Omental fat pad (tissue), 4 donors: ENCODE results near the gene CABLES2. TPM values are rescaled to one million over a fixed set of nuclear protein-coding genes. Genes with fewer than 3 reads are reported as not detected.

Experiments
- ATAC-seq: fragments of 150-250 bp; one replicate; pipeline ENCODE4 v1.9.1; 2016; ENCODE audit warnings: mild to moderate bottlenecking, moderate library complexity; ENCODE audit not compliant: low FRiP score
- DNase-seq: peaks from one replicate; pipeline ENCODE4 v3.0.0-alpha.2; 2019; ENCODE audit warnings: low spot score
- total RNA-seq, 4 donors: library from RNA; depleted of rRNA; stranded (reverse); fragments of >200 nt; gene quantifications; one replicate each; pipeline ENCODE4 v1.1.0, GENCODE V29; 2016
- TF ChIP-seq, protein P1 (sequence below), 3 donors: fragments of 450-650 bp; IDR thresholded peaks; one replicate each; pipeline ENCODE4 v1.5.1; 2016 to 2017; ENCODE audit warnings: antibody characterized with exemption in 3 of 3, mild to moderate bottlenecking in 3 of 3, moderate library complexity in 2 of 3

CABLES2 gene
- total RNA-seq, 4 donors from 2014 or later: 1.5 to 2.8 (median 2.5) TPM

DNA sequence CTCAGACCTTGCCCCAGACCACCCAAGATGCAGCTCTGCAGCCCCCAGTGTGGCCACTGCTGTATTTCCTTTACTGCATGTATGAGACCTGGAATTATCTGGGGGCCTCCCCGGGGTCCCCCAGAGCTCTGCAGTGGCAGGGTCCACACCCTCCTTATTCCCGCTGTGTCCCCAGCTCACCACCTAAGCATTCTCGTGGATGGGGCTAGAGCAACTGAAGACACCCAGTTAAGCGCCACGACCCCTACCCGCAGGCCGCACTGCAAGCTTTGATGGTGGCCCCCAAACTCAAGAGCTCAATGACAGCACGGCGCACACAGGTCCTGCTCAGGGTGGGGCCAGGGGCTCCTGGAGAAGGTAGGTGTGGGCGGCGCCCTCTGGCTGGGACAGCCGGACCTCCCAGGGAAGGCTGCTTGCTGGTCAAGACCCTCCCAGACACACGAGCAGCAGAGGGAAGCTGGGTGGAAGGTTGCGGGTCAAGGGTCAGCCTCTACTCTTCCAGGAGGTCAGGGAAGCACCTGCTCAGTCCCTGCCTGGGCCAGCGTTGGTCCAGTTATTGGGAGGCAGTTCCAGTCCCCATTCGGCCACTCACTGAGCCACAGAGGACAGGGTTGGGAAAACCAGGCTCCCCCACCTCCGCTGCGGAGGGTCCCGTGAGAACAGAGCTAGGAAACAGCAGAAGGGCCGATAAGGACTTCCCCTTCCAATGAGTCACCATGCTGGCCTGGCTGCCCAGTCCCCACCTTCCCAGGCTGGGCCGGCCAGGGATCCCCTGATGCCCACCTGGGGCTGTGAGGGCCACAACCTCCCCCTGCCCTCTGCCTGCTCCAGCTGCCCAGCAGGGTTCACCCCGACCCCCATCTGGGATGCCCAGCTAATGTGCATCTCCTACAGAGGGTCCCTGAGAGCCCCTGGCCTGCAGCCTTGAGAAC lies 42.9 kb downstream of the CABLES2 start:
- TF ChIP-seq, protein P1, sequence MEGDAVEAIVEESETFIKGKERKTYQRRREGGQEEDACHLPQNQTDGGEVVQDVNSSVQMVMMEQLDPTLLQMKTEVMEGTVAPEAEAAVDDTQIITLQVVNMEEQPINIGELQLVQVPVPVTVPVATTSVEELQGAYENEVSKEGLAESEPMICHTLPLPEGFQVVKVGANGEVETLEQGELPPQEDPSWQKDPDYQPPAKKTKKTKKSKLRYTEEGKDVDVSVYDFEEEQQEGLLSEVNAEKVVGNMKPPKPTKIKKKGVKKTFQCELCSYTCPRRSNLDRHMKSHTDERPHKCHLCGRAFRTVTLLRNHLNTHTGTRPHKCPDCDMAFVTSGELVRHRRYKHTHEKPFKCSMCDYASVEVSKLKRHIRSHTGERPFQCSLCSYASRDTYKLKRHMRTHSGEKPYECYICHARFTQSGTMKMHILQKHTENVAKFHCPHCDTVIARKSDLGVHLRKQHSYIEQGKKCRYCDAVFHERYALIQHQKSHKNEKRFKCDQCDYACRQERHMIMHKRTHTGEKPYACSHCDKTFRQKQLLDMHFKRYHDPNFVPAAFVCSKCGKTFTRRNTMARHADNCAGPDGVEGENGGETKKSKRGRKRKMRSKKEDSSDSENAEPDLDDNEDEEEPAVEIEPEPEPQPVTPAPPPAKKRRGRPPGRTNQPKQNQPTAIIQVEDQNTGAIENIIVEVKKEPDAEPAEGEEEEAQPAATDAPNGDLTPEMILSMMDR (IDR thresholded peaks at IDR 0.05): no peak
- ATAC-seq (peak; percentile 26), DNase-seq (no peak)

DNA sequence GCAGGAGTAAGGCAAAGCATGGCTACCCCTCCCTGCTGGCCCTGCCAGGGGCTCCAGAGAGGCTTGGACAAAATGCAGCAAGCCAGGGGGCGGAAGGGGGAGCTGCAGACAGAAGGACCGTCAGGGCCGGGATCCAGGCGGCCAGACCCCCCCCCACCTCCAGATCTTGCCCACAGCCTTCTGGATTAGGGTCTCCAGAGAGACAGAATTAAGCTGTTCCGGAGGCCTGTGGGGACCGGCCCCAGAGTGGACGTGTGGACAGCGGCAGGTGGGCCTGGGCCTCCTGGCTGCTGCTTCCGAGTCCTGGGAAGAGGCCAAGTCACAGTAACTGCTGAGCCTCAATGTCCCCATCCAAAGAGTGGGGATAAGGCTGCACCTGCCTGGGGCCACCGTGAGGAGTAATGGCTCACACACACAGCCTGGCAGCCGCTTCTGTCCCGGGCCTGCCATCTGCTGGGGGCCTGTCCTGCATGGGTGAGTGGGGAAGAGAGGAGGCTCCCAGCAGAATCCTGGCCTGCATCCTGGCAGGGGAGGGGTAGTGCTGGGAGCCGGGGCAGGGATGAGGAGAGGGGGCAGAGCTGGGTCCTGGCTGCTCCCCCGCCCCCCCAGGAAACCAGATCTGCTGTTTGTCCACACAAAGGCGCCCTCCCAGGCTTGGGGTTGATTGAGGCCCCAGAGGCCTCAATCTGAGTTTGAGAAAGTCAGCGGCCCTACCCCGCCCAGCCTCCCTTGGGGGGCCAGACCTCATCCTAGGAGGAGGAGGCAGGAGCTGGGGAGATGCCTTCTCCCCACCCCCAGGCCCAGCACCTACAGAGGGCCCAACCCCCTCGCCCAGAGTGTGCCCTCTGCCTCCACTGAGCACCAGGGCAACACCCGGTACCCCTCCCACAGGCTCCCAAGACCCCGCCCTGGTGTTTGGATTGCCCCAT lies 43.8 kb downstream of the CABLES2 start:
- ATAC-seq: no peak
- no peak for DNase-seq
- TF ChIP-seq, protein P1 (IDR thresholded peaks at IDR 0.05): no peak

DNA sequence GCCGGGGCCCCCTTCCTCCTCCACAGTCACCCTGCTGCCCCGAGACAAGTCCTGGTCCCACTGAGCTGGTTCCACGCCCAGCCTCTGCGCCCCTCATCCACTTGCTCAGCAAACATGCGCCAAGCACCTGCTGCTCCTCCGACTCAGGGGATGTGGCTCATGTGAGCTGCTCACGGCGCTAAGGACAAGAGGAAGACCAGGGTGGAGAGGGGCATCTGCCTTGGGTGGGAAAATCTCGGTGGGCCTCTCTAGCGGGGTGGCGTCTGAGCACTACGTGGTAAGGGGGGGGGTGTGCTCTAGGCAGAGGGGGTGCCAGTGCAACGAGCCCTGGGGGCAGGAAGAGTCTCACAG lies 44.5 kb downstream of the CABLES2 start:
- ATAC-seq (no peak), DNase-seq (no peak)
- TF ChIP-seq, protein P1 (IDR thresholded peaks at IDR 0.05): no peak

DNA sequence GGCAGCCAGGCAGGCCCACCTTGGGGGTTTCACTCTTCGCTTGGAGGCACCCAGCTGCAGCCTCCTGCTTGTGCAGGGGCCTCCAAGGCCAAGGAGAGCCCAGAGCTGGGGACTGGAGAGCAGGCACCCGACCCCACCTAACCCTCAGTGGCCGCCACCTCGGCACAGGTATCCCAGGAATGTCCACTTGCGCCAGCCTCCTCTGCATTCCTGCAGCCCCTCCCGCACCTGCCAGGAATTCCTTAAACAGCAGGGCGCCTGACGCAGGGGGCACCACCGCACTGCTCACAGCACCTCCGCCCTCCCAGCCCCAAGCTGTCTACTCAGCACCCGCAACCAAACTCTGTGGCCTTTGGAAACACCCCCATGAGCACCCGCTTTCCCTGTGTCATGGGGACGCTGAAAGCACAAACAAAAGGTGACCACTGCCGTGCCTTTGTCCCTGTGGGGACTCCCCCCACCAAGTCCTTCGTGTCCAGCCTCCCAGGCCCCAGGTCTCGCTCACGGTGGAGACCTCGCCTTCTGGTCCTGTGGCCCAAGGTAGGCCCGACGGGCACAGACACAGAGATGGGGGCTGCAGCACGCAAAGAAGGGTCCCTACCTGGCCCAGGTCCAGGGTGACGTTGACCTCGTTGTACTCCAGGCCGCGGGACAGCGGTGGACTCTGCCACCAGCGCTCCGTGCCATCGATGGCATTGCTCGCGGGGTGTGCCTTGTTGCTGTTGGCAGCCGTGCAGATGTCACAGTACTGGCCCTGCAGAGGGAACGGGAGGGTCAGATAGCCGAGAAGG lies 45.1 kb downstream of the CABLES2 start:
- DNase-seq: no peak

DNA sequence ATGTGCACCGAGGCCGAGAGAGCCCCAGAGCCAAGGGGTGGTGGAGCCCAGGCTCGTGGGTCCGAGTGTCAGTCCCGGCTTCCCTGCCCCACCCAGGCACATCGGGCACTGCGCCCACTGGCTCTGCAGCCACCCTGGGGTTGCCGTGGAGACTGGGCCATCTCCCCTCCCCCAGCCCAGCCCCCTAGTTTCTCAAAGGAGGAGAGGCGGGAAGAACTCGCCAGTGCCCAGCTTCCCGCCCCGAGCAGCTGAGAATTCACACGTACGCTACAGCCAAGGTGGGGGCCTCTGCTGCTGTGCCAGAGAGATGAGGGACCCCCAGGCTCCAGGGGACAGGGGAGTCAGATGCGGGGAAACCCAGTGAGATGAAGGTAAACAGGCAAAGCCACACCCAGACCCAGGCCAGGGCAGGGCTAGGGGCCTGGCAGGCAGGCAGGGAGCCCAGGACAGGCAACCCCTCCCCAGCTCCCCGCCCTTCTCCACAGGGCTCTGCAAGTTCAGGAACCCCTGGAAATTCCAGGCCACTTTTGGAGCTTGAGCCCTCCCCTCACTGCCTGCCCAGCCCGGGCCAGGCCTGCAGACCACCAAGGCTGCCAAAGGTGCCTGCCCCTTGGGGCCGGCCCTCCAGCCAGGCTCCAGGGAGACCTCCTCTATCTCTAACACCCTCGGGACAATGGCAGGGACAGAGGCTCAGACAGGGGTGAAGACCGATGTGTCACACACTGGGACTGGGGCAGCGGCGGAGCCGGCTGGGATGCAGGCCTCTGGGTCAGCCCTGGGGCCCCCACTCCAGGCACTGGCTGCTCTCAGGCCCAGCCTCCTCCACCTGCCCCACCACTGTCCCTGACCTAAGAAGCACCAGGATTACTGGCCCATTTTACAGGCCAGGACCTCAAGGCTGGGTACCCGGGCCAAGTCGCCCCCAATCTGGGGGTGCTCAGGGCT lies 46.0 kb downstream of the CABLES2 start:
- TF ChIP-seq, protein P1 (IDR thresholded peaks at IDR 0.05): no peak
- ATAC-seq (no peak), DNase-seq (no peak)

More for the DNA sequence above, 45.1 kb downstream of the CABLES2 start:
- TF ChIP-seq, protein P1 (IDR thresholded peaks at IDR 0.05): no peak
- ATAC-seq: no peak
